SK-N-MC (cell line): Measurements from ENCODE around the gene AVPR2.

Experiments
- DNase-seq: peaks from one replicate; pipeline ENCODE4 v3.0.0-alpha.2; 2011; ENCODE audit warnings: low read depth, low spot score
- H3K27ac ChIP-seq: fragments of 200-600 bp; sonication (generic); 2 replicates; pipeline ENCODE4 v1.5.1; 2016; ENCODE audit warnings: mixed run types
- H3K36me3 ChIP-seq: fragments of 200-600 bp; sonication (generic); 2 replicates; pipeline ENCODE4 v1.6.1; 2017; ENCODE audit warnings: antibody characterized with exemption, low read length, mixed read lengths; ENCODE audit not compliant: insufficient read depth
- H3K4me3 ChIP-seq: fragments of 200-600 bp; sonication (generic); 2 replicates; pipeline ENCODE4 v1.5.1; 2016
- H3K9ac ChIP-seq: fragments of 200-600 bp; sonication (generic); 2 replicates; pipeline ENCODE4 v1.8.0; 2017; ENCODE audit warnings: mixed run types, mixed read lengths; ENCODE audit not compliant: insufficient read length
- H3K9me3 ChIP-seq: fragments of 200-600 bp; sonication (generic); 2 replicates; pipeline ENCODE4 v1.6.1; 2017; ENCODE audit warnings: low read depth, mild to moderate bottlenecking, antibody characterized with exemption, low read length, moderate library complexity, mixed read lengths
- EZH2 ChIP-seq: fragments of 200-600 bp; sonication (generic); IDR thresholded peaks from one replicate; pipeline ENCODE4 v1.6.1; 2017; ENCODE audit warnings: antibody characterized with exemption
- FOXP2 ChIP-seq: optimal IDR thresholded peaks from 2 replicates; pipeline ENCODE3; 2011; ENCODE audit warnings: mild to moderate bottlenecking, moderate library complexity; ENCODE audit not compliant: insufficient read depth; ENCODE audit errors: extremely low read length, control extremely low read depth
- POLR2AphosphoS5 ChIP-seq: IDR thresholded peaks from 2 replicates; pipeline ENCODE4 v1.6.1; 2012; ENCODE audit warnings: mild to moderate bottlenecking, low read depth, low read length, borderline replicate concordance

AVPR2 gene

GRCh38 chrX:153903238-153903980 lies 1.1 kb upstream of the AVPR2 start:
- Histone ChIP-seq H3K27ac (no peak overlapping the region), H3K9ac (no peak overlapping the region), H3K36me3 (no peaks in the 10 kb centered on the region), H3K9me3 (no peaks in the 10 kb centered on the region), H3K4me3 (no peak overlapping the region)
- DNase-seq, result no peak
- no peak for TF ChIP-seq EZH2

GRCh38 chrX:153905481-153906095 lies 1.1 kb downstream of the AVPR2 start:
- TF ChIP-seq EZH2, result no peak
- no peak for TF ChIP-seq FOXP2
- TF ChIP-seq POLR2AphosphoS5, result no peak
- no peak for DNase-seq
- H3K9me3 ChIP-seq, result no peaks in the 10 kb centered on the region
- H3K36me3 ChIP-seq, result no peaks in the 10 kb centered on the region
- H3K4me3 ChIP-seq, result no peak overlapping the region
- H3K27ac ChIP-seq, result no peak overlapping the region
- H3K9ac ChIP-seq, result no peak overlapping the region

GRCh38 chrX:153906126-153906917 lies 1.8 kb downstream of the AVPR2 start:
- no peak for TF ChIP-seq EZH2
- TF ChIP-seq FOXP2, result no peak
- no peak for TF ChIP-seq POLR2AphosphoS5
- H3K4me3 ChIP-seq, result no peak overlapping the region
- H3K9me3 ChIP-seq, result no peaks in the 10 kb centered on the region
- no peak for DNase-seq
- H3K27ac ChIP-seq, result no peak overlapping the region
- H3K9ac ChIP-seq, result no peak overlapping the region
- no peaks in the 10 kb centered on the region for H3K36me3 ChIP-seq

GRCh38 chrX:153907456-153907855 lies 3.0 kb downstream of the AVPR2 start:
- H3K9ac ChIP-seq, result no peak overlapping the region
- DNase-seq, result no peak
- no peak for TF ChIP-seq POLR2AphosphoS5
- TF ChIP-seq FOXP2, result no peak
- no peak for TF ChIP-seq EZH2
- no peak overlapping the region for H3K4me3 ChIP-seq
- no peak overlapping the region for H3K27ac ChIP-seq
- H3K36me3 ChIP-seq, result no peaks in the 10 kb centered on the region
- no peaks in the 10 kb centered on the region for H3K9me3 ChIP-seq

GRCh38 chrX:153908219-153908860 lies 3.9 kb downstream of the AVPR2 start:
- no peaks in the 10 kb centered on the region for H3K9me3 ChIP-seq
- no peak overlapping the region for H3K4me3 ChIP-seq
- no peak overlapping the region for H3K27ac ChIP-seq
- no peak for DNase-seq
- H3K9ac ChIP-seq, result no peak overlapping the region
- H3K36me3 ChIP-seq, result no peaks in the 10 kb centered on the region
- no peak for TF ChIP-seq POLR2AphosphoS5
- TF ChIP-seq EZH2, result no peak
- no peak for TF ChIP-seq FOXP2

GRCh38 chrX:153909024-153909979 lies 4.8 kb downstream of the AVPR2 start:
- no peak overlapping the region for H3K4me3 ChIP-seq
- H3K27ac ChIP-seq, result no peak overlapping the region
- DNase-seq, result no peak
- no peak overlapping the region for H3K9ac ChIP-seq
- no peak for TF ChIP-seq EZH2
- no peak for TF ChIP-seq POLR2AphosphoS5
- no peak for TF ChIP-seq FOXP2
- H3K36me3 ChIP-seq, result no peaks in the 10 kb centered on the region
- no peaks in the 10 kb centered on the region for H3K9me3 ChIP-seq

- no peaks in the 10 kb centered on the region for H3K9me3 ChIP-seq
- H3K9ac ChIP-seq, result no peak overlapping the region
- no peak overlapping the region for H3K27ac ChIP-seq
- DNase-seq, result no peak
- H3K4me3 ChIP-seq, result no peak overlapping the region
- no peaks in the 10 kb centered on the region for H3K36me3 ChIP-seq
- TF ChIP-seq EZH2 (no peak), FOXP2 (no peak), POLR2AphosphoS5 (no peak)
Observed at GRCh38 chrX:153909980-153910360, 5.5 kb downstream of the AVPR2 start.
